Endothelial cell of coronary artery (primary cell): ENCODE results near the gene GSX1. TPM values are rescaled to one million over a fixed set of nuclear protein-coding genes. Genes with fewer than 3 reads are reported as not detected.

ENCODE experiments used
- total RNA-seq: library from RNA; depleted of rRNA; stranded (reverse); fragments of >200 nt; gene quantifications from 2 replicates; pipeline ENCODE4 v1.2.3, GENCODE V29; 2014

GSX1 gene
- not detected in 2 replicates for total RNA-seq

DNA sequence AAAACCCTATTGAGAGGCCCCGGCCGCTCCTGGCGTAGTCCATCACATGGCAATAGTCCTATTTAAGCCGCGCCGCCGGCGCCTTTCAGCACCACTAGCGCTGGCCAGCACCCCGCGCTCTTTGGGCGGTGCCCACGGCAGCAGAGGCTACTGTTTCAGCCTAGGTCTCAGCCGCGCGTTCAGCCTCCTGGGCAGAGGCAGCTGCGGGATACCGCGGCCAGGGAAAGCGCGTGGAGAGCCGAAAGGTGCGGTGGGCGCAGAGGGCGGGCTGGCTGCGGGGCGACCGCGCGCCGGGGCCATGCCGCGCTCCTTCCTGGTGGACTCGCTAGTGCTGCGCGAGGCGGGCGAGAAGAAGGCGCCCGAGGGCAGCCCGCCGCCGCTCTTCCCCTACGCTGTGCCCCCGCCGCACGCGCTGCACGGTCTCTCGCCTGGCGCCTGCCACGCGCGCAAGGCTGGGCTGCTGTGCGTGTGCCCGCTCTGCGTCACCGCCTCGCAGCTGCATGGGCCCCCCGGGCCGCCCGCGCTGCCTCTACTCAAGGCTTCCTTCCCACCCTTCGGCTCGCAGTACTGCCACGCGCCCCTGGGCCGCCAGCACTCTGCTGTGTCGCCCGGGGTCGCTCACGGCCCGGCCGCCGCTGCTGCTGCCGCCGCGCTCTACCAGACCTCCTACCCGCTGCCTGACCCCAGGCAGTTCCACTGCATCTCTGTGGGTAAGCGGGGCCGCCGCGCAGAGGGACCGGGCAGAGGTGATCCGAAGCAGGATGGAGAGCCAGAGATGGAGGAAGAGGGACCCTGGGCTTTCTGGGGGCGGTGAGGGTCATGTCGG lies at the start of gene GSX1:
Gene GSX1 (plus strand): TSS at position 91 of the 826 bp plus-strand sequence. CDS start 208 bp downstream, at position 299.

Other genes with a start within 250 kb of the GSX1 start
- 9.4 and 10.6 TPM in 2 replicates for gene LNX2, start 172.0 kb upstream of the GSX1 start, total RNA-seq
- 75.6 and 97.7 TPM in 2 replicates for gene POLR1D, start 170.6 kb upstream of the GSX1 start, total RNA-seq
- gene PDX1, start 127.5 kb downstream of the GSX1 start, total RNA-seq = not detected in 2 replicates
- not detected in 2 replicates for gene CDX2, start 176.8 kb downstream of the GSX1 start, total RNA-seq
- gene URAD, start 196.2 kb downstream of the GSX1 start, total RNA-seq = not detected in 2 replicates